ENCODE results near the gene POLR2H. TPM values are rescaled to one million over a fixed set of nuclear protein-coding genes. Genes with fewer than 3 reads are reported as not detected.
A peak's percentile ranks its signal among the peaks of the same experiment; 100 is the strongest.

The POLR2H gene
- 85.6 and 90.5 TPM in 2 replicates for polyA plus RNA-seq (2013)

DNA sequence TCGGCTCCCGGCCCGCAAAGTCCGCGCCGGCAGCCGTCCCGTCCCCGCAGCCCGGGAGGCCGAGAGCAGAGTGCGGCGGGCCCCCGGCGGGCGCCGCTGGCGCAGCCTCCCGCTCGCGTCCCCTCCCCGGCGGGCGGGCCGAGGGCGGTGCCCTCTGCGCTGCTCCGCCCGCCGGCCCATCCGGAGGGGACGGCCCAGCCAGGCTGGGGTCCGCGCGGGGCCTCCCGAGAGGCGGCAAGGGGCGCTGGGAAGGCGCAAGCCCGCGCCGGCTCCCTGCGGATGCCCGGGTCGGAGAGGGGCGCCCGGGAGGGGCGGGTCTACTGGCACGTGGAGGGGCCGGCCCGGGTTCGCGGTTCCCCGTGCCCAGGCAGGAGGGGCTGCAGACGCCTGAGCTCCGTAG, at the start of gene POLR2H, which contains the start of gene CLCN2:
TSS of gene POLR2H (plus strand) at position 179 of the 400 bp plus-strand sequence. CDS start 1,783 bp downstream, outside the sequence.
TSS of gene CLCN2 (minus strand) at position 74 of the 400 bp plus-strand sequence. CDS start 126 bp downstream, outside the sequence.
- Histone ChIP-seq H2AFZ (ENCODE audit: insufficient read depth, low read length, poor library complexity) (peak within 1 kb of the TSS; percentile 76), H4K12ac (ENCODE audit: low read depth, low read length) (peak within 1 kb of the TSS; percentile 67), H2BK12ac (ENCODE audit: low read length) (peak within 1 kb of the TSS; percentile 42), H3K36me3 (ENCODE audit: control insufficient read depth in 1 of 2, insufficient read depth in 2 of 2, low read length in 2 of 2) (peaks cover 9 to 15% of the 10 kb centered on the region in 2 experiments), H3K27ac (ENCODE audit: low read depth, low read length) (peak within 1 kb of the TSS; percentile 95), H4K91ac (ENCODE audit: low read depth, low read length) (peak within 1 kb of the TSS; percentile 94), H2AK5ac (ENCODE audit: low read length) (peak within 1 kb of the TSS; percentile 39), H3K4ac (ENCODE audit: low read depth, low read length) (peak within 1 kb of the TSS; percentile 84), H3K27me3 (ENCODE audit: insufficient read depth, low read length) (no peaks in the 10 kb centered on the region), H3K4me3 (ENCODE audit: low read depth, low read length) (peak within 1 kb of the TSS; percentile 83), H3K4me1 (ENCODE audit: control insufficient read depth in 1 of 2, insufficient read depth in 2 of 2, low read length in 2 of 2) (peaks cover 5 to 6% of the 10 kb centered on the region in 2 experiments), H2BK5ac (ENCODE audit: low read depth, low read length, poor library complexity) (peak within 1 kb of the TSS; percentile 76), H3K9me3 (ENCODE audit: insufficient read depth, low read depth, low read length) (no peaks in the 10 kb centered on the region), H2BK120ac (ENCODE audit: insufficient read depth, low read length, poor library complexity) (peak within 1 kb of the TSS; percentile 20), H4K8ac (ENCODE audit: low read depth, low read length) (peak within 1 kb of the TSS; percentile 76), H3K23ac (ENCODE audit: low read length) (no peak within 1 kb of the TSS), H3K79me1 (ENCODE audit: low read length) (peaks cover 16% of the 10 kb centered on the region), H3K79me2 (ENCODE audit: control insufficient read depth, insufficient read depth, low read length, poor library complexity) (peaks cover 13% of the 10 kb centered on the region), H3K18ac (ENCODE audit: low read length) (peak within 1 kb of the TSS; percentile 74), H3K14ac (ENCODE audit: low read length) (peak within 1 kb of the TSS; percentile 83), H3K4me2 (ENCODE audit: low read length) (peak within 1 kb of the TSS; percentile 91), H3K9ac (ENCODE audit: low read length) (peak within 1 kb of the TSS; percentile 75)
- peak in 1 of 2 donors; percentile 57 for DNase-seq
- WGBS (ENCODE audit: extremely low coverage, insufficient coverage, insufficient read length): no CpG with 5 or more reads among the region's 56 CpGs

DNA sequence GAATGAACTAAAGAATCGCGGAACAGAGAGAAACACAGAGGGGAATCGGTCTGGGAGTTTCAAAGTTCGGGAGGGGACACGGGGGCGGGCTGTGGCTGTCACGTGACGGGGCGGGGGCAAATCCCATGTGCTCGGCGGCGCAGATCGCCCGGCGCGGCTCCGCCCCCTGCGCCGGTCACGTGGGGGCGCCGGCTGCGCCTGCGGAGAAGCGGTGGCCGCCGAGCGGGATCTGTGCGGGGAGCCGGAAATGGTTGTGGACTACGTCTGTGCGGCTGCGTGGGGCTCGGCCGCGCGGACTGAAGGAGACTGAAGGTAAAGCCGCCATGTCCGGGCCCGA, 47.2 kb upstream of the POLR2H start, which contains the start of gene EIF4G1:
TSS of gene EIF4G1 (plus strand) at position 244 of the 337 bp plus-strand sequence. CDS start 1,191 bp downstream, outside the sequence.
- WGBS (ENCODE audit: extremely low coverage, insufficient coverage, insufficient read length): no CpG with 5 or more reads among the region's 40 CpGs
- Histone ChIP-seq H3K79me2 (ENCODE audit: control insufficient read depth, insufficient read depth, low read length, poor library complexity) (peaks cover 33% of the 10 kb centered on the region), H3K27ac (ENCODE audit: low read depth, low read length) (peak within 1 kb of the TSS; percentile 93), H3K14ac (ENCODE audit: low read length) (peak within 1 kb of the TSS; percentile 99), H4K8ac (ENCODE audit: low read depth, low read length) (peak within 1 kb of the TSS; percentile 94), H3K79me1 (ENCODE audit: low read length) (peaks cover 12% of the 10 kb centered on the region), H2AFZ (ENCODE audit: insufficient read depth, low read length, poor library complexity) (peak within 1 kb of the TSS; percentile 90), H4K12ac (ENCODE audit: low read depth, low read length) (peak within 1 kb of the TSS; percentile 86), H3K4me1 (ENCODE audit: control insufficient read depth in 1 of 2, insufficient read depth in 2 of 2, low read length in 2 of 2) (peaks cover 10 to 14% of the 10 kb centered on the region in 2 experiments), H3K9me3 (ENCODE audit: insufficient read depth, low read depth, low read length) (no peaks in the 10 kb centered on the region), H3K4me2 (ENCODE audit: low read length) (peak within 1 kb of the TSS; percentile 83), H2BK12ac (ENCODE audit: low read length) (peak within 1 kb of the TSS; percentile 34), H2BK5ac (ENCODE audit: low read depth, low read length, poor library complexity) (peak within 1 kb of the TSS; percentile 92), H2AK5ac (ENCODE audit: low read length) (peak within 1 kb of the TSS; percentile 99), H3K27me3 (ENCODE audit: insufficient read depth, low read length) (no peaks in the 10 kb centered on the region), H4K91ac (ENCODE audit: low read depth, low read length) (peak within 1 kb of the TSS; percentile 99), H2BK120ac (ENCODE audit: insufficient read depth, low read length, poor library complexity) (peak within 1 kb of the TSS; percentile 95), H3K4ac (ENCODE audit: low read depth, low read length) (peak within 1 kb of the TSS; percentile 100), H3K4me3 (ENCODE audit: low read depth, low read length) (peak within 1 kb of the TSS; percentile 88), H3K36me3 (ENCODE audit: control insufficient read depth in 1 of 2, insufficient read depth in 2 of 2, low read length in 2 of 2) (peaks cover 24 to 26% of the 10 kb centered on the region in 2 experiments), H3K18ac (ENCODE audit: low read length) (peak within 1 kb of the TSS; percentile 97), H3K9ac (ENCODE audit: low read length) (peak within 1 kb of the TSS; percentile 90), H3K23ac (ENCODE audit: low read length) (no peak within 1 kb of the TSS)
- peak; percentile 93 to 94 for DNase-seq

DNA sequence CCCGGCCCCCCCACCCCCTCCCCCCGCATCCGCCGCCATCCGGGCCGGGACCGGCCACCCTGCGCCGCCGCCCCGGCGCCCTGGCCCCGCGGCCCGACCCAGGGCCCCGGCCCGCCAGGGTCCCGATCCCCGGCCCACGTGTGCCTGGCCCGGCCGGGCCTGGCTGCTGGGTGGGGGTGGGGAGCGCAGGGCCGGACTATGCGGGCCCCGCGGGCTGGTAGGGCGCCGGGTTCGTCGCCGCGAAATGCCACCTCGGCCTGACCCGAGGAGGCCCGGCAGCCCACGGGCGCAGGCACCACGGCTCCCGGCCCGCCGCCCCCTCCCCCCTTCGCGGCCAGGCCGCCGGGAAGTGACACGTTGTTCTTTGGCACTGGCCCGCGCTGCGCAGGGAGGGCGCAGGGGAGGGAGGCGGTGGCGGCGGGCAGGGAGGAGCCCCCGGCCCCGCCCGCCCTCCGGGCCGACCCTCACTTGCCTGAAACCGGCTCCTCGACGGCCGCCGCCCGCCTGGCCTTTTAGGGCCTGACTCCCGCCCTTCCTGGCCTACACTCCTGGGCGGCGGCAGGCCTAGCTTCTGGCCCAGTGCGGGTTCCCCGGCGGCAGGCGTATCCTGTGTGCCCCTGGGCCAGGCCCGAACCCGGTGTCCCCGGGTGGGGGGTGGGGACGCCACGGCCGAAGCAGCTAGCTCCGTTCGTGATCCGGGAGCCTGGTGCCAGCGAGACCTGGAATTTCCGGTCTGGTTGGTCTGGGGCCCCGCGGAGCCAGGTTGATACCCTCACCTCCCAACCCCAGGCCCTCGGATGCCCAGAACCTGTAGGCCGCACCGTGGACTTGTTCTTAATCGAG, 46.6 kb upstream of the POLR2H start:
- peaks cover 29 to 31% of the 10 kb centered on the region in 2 experiments for H3K36me3 ChIP-seq (ENCODE audit: control insufficient read depth in 1 of 2, insufficient read depth in 2 of 2, low read length in 2 of 2)
- peak overlapping the region; percentile 100 for H3K4ac ChIP-seq (ENCODE audit: low read depth, low read length)
- H3K27me3 ChIP-seq (ENCODE audit: insufficient read depth, low read length): no peaks in the 10 kb centered on the region
- peaks cover 38% of the 10 kb centered on the region for H3K79me2 ChIP-seq (ENCODE audit: control insufficient read depth, insufficient read depth, low read length, poor library complexity)
- H3K14ac ChIP-seq (ENCODE audit: low read length): peak overlapping the region; percentile 99
- H3K79me1 ChIP-seq (ENCODE audit: low read length): peaks cover 12% of the 10 kb centered on the region
- H4K12ac ChIP-seq (ENCODE audit: low read depth, low read length): peak overlapping the region; percentile 86
- no peak overlapping the region for H3K23ac ChIP-seq (ENCODE audit: low read length)
- peak overlapping the region; percentile 97 for H3K18ac ChIP-seq (ENCODE audit: low read length)
- H2BK12ac ChIP-seq (ENCODE audit: low read length): peak overlapping the region; percentile 34
- H2BK5ac ChIP-seq (ENCODE audit: low read depth, low read length, poor library complexity): peak overlapping the region; percentile 92
- peak; percentile 54 to 66 for DNase-seq
- H3K9ac ChIP-seq (ENCODE audit: low read length): peak overlapping the region; percentile 90
- peak overlapping the region; percentile 90 for H2AFZ ChIP-seq (ENCODE audit: insufficient read depth, low read length, poor library complexity)
- H3K9me3 ChIP-seq (ENCODE audit: insufficient read depth, low read depth, low read length): peaks cover 3% of the 10 kb centered on the region
- H4K8ac ChIP-seq (ENCODE audit: low read depth, low read length): peak overlapping the region; percentile 94
- peak overlapping the region; percentile 99 for H2AK5ac ChIP-seq (ENCODE audit: low read length)
- H3K27ac ChIP-seq (ENCODE audit: low read depth, low read length): peak overlapping the region; percentile 93
- peaks cover 14 to 15% of the 10 kb centered on the region in 2 experiments for H3K4me1 ChIP-seq (ENCODE audit: control insufficient read depth in 1 of 2, insufficient read depth in 2 of 2, low read length in 2 of 2)
- WGBS (ENCODE audit: extremely low coverage, insufficient coverage, insufficient read length): no CpG with 5 or more reads among the region's 89 CpGs
- H2BK120ac ChIP-seq (ENCODE audit: insufficient read depth, low read length, poor library complexity): peak overlapping the region; percentile 95
- H3K4me2 ChIP-seq (ENCODE audit: low read length): peak overlapping the region; percentile 83
- peak overlapping the region; percentile 88 for H3K4me3 ChIP-seq (ENCODE audit: low read depth, low read length)
- H4K91ac ChIP-seq (ENCODE audit: low read depth, low read length): peak overlapping the region; percentile 99

DNA sequence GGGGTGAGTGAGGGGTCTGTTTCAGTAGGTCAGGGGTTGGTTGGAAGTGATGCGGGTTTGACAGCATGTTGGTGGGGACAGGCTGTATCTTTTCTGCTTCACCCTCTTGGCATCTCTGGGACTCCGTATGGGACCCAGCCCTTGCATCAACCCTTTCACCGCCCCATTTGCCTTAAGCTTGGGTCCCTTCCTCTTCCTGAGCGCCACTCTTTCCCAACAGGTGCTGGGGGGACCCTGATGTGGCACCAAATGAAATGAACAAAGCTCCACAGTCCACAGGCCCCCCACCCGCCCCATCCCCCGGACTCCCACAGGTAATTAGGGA, 46.0 kb upstream of the POLR2H start:
- Histone ChIP-seq H4K12ac (ENCODE audit: low read depth, low read length) (peak overlapping the region; percentile 86), H3K4ac (ENCODE audit: low read depth, low read length) (peak overlapping the region; percentile 100), H2BK5ac (ENCODE audit: low read depth, low read length, poor library complexity) (peak overlapping the region; percentile 92), H2AK5ac (ENCODE audit: low read length) (peak overlapping the region; percentile 99), H4K8ac (ENCODE audit: low read depth, low read length) (peak overlapping the region; percentile 94), H3K79me1 (ENCODE audit: low read length) (peaks cover 12% of the 10 kb centered on the region), H3K4me1 (ENCODE audit: control insufficient read depth in 1 of 2, insufficient read depth in 2 of 2, low read length in 2 of 2) (peaks cover 14 to 15% of the 10 kb centered on the region in 2 experiments), H2BK120ac (ENCODE audit: insufficient read depth, low read length, poor library complexity) (peak overlapping the region; percentile 95), H3K9me3 (ENCODE audit: insufficient read depth, low read depth, low read length) (peaks cover 3% of the 10 kb centered on the region), H3K4me3 (ENCODE audit: low read depth, low read length) (peak overlapping the region; percentile 88), H4K91ac (ENCODE audit: low read depth, low read length) (peak overlapping the region; percentile 99), H3K79me2 (ENCODE audit: control insufficient read depth, insufficient read depth, low read length, poor library complexity) (peaks cover 38% of the 10 kb centered on the region), H3K4me2 (ENCODE audit: low read length) (peak overlapping the region; percentile 83), H3K27ac (ENCODE audit: low read depth, low read length) (peak overlapping the region; percentile 93), H2AFZ (ENCODE audit: insufficient read depth, low read length, poor library complexity) (peak overlapping the region; percentile 84), H3K27me3 (ENCODE audit: insufficient read depth, low read length) (no peaks in the 10 kb centered on the region), H3K23ac (ENCODE audit: low read length) (no peak overlapping the region), H2BK12ac (ENCODE audit: low read length) (peak overlapping the region; percentile 34), H3K36me3 (ENCODE audit: control insufficient read depth in 1 of 2, insufficient read depth in 2 of 2, low read length in 2 of 2) (peaks cover 34 to 37% of the 10 kb centered on the region in 2 experiments), H3K14ac (ENCODE audit: low read length) (peak overlapping the region; percentile 99), H3K18ac (ENCODE audit: low read length) (peak overlapping the region; percentile 94), H3K9ac (ENCODE audit: low read length) (peak overlapping the region; percentile 90)
- no CpG with 5 or more reads among the region's 6 CpGs for WGBS (ENCODE audit: extremely low coverage, insufficient coverage, insufficient read length)
- no peak for DNase-seq

Data from trophoblast cell (in vitro differentiated cells and primary cell).